Left lung (tissue), 14 donors: ENCODE data around the gene MCRIP2. TPM values are rescaled to one million over a fixed set of nuclear protein-coding genes. Genes with fewer than 3 reads are reported as not detected.

Experiments
- ATAC-seq: fragments of 200-7000 bp; cut with Tn5 transposase; one replicate; pipeline ENCODE4 v1.9.1; 2020; ENCODE audit warnings: moderate library complexity
- DNase-seq, 4 donors: peaks; one replicate each; pipeline ENCODE4 v3.0.0-alpha.2; 2013 to 2020
- H3K27ac ChIP-seq, 2 donors: fragments of 200-600 bp; sonication (generic) in 1 of 2; one replicate each; pipeline versions ENCODE4 v1.5.0 to v1.8.0; 2020 to 2021
- H3K27me3 ChIP-seq, 2 donors: fragments of 200-600 bp; sonication (generic) in 1 of 2; one replicate each; pipeline versions ENCODE4 v1.5.0 to v1.8.0; 2020 to 2021
- H3K36me3 ChIP-seq, 2 donors: fragments of 200-600 bp; sonication (generic) in 1 of 2; one replicate each; pipeline versions ENCODE4 v1.5.0 to v1.8.0; 2020 to 2021
- H3K4me1 ChIP-seq, 2 donors: fragments of 200-600 bp; one replicate each; pipeline ENCODE4 v1.8.0; 2021
- H3K4me3 ChIP-seq, 2 donors: fragments of 200-600 bp; sonication (generic) in 1 of 2; one replicate each; pipeline versions ENCODE4 v1.5.0 to v1.8.0; 2020 to 2021; ENCODE audit warnings: mild to moderate bottlenecking in 1 of 2
- H3K9me3 ChIP-seq, 2 donors: fragments of 200-600 bp; sonication (generic) in 1 of 2; one replicate each; pipeline versions ENCODE4 v1.5.0 to v1.8.0; 2020 to 2021
- intact Hi-C, 2 donors: fragments of 100-400 bp; cut with DNase I; formaldehyde crosslinking; loops; one replicate each; pipeline versions ENCODE4 v1.11.2 to v1.14.2; 2022
- long read RNA-seq, 12 donors: library from polyadenylated mRNA in 2 of 12; unstranded in 2 of 12; transcript quantifications; one replicate each; pipeline ENCODE4 v2.0.0 and lab custom pipeline, GENCODE V29; 2019 to 2026
- polyA plus RNA-seq, 6 donors: library from polyadenylated mRNA; unstranded; fragments of 120-200 nt; gene quantifications; one replicate each; pipeline ENCODE4 v1.2.1, GENCODE V29; 2013; ENCODE audit not compliant: insufficient read length in 6 of 6
- total RNA-seq, 2 donors: library from RNA; stranded (reverse); fragmentation: NEBNext Ultra II Directional; extraction: Animal tissue kit (Norgen Biotek cat#: 25700); gene quantifications; one replicate each; pipeline ENCODE4 v1.2.1, GENCODE V29; 2021
- TF ChIP-seq, protein P1 (sequence below), 2 donors: fragments of 200-600 bp; sonication (generic) in 1 of 2; IDR thresholded peaks; one replicate each; pipeline versions ENCODE4 v1.5.0 to v1.8.0; 2021; ENCODE audit warnings: antibody characterized with exemption in 2 of 2
- donor health status: DM: no; HTN: yes; CAD: no.
- donor health status: DM: no; HTN: no; CAD: no.

Gene MCRIP2, protein sequence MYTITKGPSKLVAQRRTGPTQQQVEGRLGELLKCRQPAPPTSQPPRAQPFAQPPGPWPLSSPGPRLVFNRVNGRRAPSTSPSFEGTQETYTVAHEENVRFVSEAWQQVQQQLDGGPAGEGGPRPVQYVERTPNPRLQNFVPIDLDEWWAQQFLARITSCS
- total RNA-seq: 10 to 100 TPM; 41.5 to 42.5 TPM
- 10 to 100 TPM in 3 of 6 donors, 1 to 10 TPM in 3; 6.8 to 14.5 (median 9.8) TPM for polyA plus RNA-seq
- long read RNA-seq, donor 1, transcript MCRIP2-201 (5 exons, 946 nt): major isoform, 13 of 19 reads
- long read RNA-seq, donor 1, partial matches to known transcripts: 0 of 19 reads
- long read RNA-seq, donor 1, other reads (novel, unspliced or antisense): 0 of 19 reads
- long read RNA-seq, donor 2, transcript MCRIP2-204 (1 exons, 1,728 nt): major isoform, 7 of 13 reads
- long read RNA-seq, donor 2, partial matches to known transcripts: 0 of 13 reads
- long read RNA-seq, donor 2, other reads (novel, unspliced or antisense): 0 of 13 reads
- long read RNA-seq, donor 3, transcript MCRIP2-201 (5 exons, 946 nt): major isoform, 7 of 13 reads
- long read RNA-seq, donor 3, transcript MCRIP2-204 (1 exons, 1,728 nt): minor isoform, 5 of 13 reads
- long read RNA-seq, donor 3, partial matches to known transcripts: 0 of 13 reads
- long read RNA-seq, donor 3, other reads (novel, unspliced or antisense): 0 of 13 reads
- long read RNA-seq, donor 4, transcript MCRIP2-203 (6 exons, 1,050 nt): minor isoform, 9 of 65 reads
- long read RNA-seq, donor 4, transcript MCRIP2-201 (5 exons, 946 nt): major isoform, 44 of 65 reads
- long read RNA-seq, donor 4, partial matches to known transcripts: 1 of 65 reads
- long read RNA-seq, donor 4, other reads (novel, unspliced or antisense): 6 of 65 reads
- long read RNA-seq, donor 5, transcript MCRIP2-201 (5 exons, 946 nt): major isoform, 6 of 12 reads
- long read RNA-seq, donor 5, partial matches to known transcripts: 0 of 12 reads
- long read RNA-seq, donor 5, other reads (novel, unspliced or antisense): 0 of 12 reads
- long read RNA-seq, donor 6, transcript MCRIP2-204 (1 exons, 1,728 nt): major isoform, 6 of 12 reads
- long read RNA-seq, donor 6, transcript MCRIP2-201 (5 exons, 946 nt): minor isoform, 5 of 12 reads
- long read RNA-seq, donor 6, partial matches to known transcripts: 0 of 12 reads
- long read RNA-seq, donor 6, other reads (novel, unspliced or antisense): 0 of 12 reads
- long read RNA-seq, donor 7, partial matches to known transcripts: 0 of 6 reads
- long read RNA-seq, donor 7, other reads (novel, unspliced or antisense): 0 of 6 reads
- long read RNA-seq, donor 8, transcript MCRIP2-204 (1 exons, 1,728 nt): major isoform, 10 of 16 reads
- long read RNA-seq, donor 8, partial matches to known transcripts: 0 of 16 reads
- long read RNA-seq, donor 8, other reads (novel, unspliced or antisense): 0 of 16 reads
- long read RNA-seq, donor 9: 0 reads
- long read RNA-seq, donor 10, transcript MCRIP2-203 (6 exons, 1,050 nt): minor isoform, 21 of 90 reads
- long read RNA-seq, donor 10, transcript MCRIP2-201 (5 exons, 946 nt): major isoform, 55 of 90 reads
- long read RNA-seq, donor 10, partial matches to known transcripts: 3 of 90 reads
- long read RNA-seq, donor 10, other reads (novel, unspliced or antisense): 8 of 90 reads
- long read RNA-seq, donor 11: 0 reads
- long read RNA-seq, donor 12, transcript MCRIP2-204 (1 exons, 1,728 nt): major isoform, 5 of 12 reads
- long read RNA-seq, donor 12, partial matches to known transcripts: 0 of 12 reads
- long read RNA-seq, donor 12, other reads (novel, unspliced or antisense): 0 of 12 reads

DNA sequence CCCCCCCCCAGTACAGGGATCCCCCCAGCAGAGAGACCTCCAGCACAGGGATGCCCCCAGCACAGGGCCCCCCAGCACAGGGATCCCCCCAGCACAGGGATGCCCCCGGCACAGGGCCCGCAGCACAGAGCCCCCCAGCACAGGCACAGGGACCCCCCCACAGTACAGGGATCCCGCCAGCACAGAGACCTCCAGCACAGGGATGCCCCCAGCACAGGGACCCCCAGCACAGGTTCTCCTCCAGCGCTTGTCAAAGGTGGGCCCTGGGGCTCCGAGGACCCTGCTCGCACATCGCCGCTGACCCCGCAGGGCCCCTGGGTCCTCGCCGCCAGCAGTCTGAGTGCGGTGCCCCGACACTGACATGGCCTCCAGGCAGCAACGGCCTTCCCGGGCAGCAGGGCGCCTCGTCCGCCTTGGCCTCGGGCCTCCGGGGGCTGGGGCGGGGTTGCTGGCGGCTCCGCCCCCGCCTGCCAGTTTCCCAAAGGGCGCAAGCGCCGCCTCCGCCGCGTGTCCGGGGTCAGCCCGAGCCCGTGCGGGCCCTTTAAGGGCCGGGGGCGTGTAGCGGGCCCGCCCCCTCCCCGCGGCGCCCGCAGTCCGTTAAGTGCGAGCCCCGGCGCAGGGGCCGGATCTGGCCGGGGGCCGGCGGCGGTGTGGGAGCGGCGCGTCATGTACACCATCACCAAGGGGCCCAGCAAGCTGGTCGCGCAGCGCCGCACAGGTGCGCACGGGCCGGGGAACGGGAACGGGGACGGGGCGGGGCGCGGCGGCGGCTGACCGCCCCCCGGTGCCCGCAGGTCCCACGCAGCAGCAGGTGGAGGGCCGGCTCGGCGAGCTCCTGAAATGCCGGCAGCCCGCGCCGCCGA is at the start of gene MCRIP2:
Gene MCRIP2, plus strand, starts transcription at position 503 of the 863 bp plus-strand sequence. Its CDS starts 164 bp downstream, at position 667.
- Histone ChIP-seq H3K27me3 (no peaks in the 10 kb centered on the region), H3K9me3 (no peaks in the 10 kb centered on the region), H3K4me3 (peak within 1 kb of the TSS; percentile 71 to 72), H3K36me3 (peaks cover 0 to 12% of the 10 kb centered on the region in 2 donors), H3K4me1 (peaks cover 12 to 48% of the 10 kb centered on the region in 2 donors), H3K27ac (peak within 1 kb of the TSS; percentile 75 to 84)
- DNase-seq: peak; percentile 54 to 97 (median 82)
- TF ChIP-seq, protein P1, sequence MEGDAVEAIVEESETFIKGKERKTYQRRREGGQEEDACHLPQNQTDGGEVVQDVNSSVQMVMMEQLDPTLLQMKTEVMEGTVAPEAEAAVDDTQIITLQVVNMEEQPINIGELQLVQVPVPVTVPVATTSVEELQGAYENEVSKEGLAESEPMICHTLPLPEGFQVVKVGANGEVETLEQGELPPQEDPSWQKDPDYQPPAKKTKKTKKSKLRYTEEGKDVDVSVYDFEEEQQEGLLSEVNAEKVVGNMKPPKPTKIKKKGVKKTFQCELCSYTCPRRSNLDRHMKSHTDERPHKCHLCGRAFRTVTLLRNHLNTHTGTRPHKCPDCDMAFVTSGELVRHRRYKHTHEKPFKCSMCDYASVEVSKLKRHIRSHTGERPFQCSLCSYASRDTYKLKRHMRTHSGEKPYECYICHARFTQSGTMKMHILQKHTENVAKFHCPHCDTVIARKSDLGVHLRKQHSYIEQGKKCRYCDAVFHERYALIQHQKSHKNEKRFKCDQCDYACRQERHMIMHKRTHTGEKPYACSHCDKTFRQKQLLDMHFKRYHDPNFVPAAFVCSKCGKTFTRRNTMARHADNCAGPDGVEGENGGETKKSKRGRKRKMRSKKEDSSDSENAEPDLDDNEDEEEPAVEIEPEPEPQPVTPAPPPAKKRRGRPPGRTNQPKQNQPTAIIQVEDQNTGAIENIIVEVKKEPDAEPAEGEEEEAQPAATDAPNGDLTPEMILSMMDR (IDR thresholded peaks at IDR 0.05): no peak
- intact Hi-C loops: no loop called here
- peak; percentile 77 for ATAC-seq

GRCh38 chr16:591892-592517 is 49.6 kb upstream of the MCRIP2 start:
- Histone ChIP-seq H3K27me3 (no peaks in the 10 kb centered on the region), H3K9me3 (no peaks in the 10 kb centered on the region), H3K36me3 (no peaks in the 10 kb centered on the region), H3K4me3 (peak overlapping the region in 1 of 2 donors; percentile 90), H3K4me1 (peaks cover 38 to 82% of the 10 kb centered on the region in 2 donors), H3K27ac (peak overlapping the region; percentile 82 to 89)
- TF ChIP-seq, protein P1 (IDR thresholded peaks at IDR 0.05): no peak
- intact Hi-C loops: no loop called here
- DNase-seq: no peak
- no peak for ATAC-seq

GRCh38 chr16:592518-593306 is 48.9 kb upstream of the MCRIP2 start:
- peak; percentile 10 for ATAC-seq
- intact Hi-C loops: no loop called here
- Histone ChIP-seq H3K4me1 (peaks cover 33 to 75% of the 10 kb centered on the region in 2 donors), H3K4me3 (peak overlapping the region in 1 of 2 donors; percentile 90), H3K9me3 (no peaks in the 10 kb centered on the region), H3K27me3 (no peaks in the 10 kb centered on the region), H3K36me3 (no peaks in the 10 kb centered on the region), H3K27ac (peak overlapping the region; percentile 82 to 89)
- TF ChIP-seq, protein P1 (IDR thresholded peaks at IDR 0.05): no peak
- DNase-seq: peak in 3 of 4 donors; percentile 44 to 87 (median 76)
